Sigmoid colon (tissue), 7 donors: ENCODE results near the gene IL3RA. TPM values are rescaled to one million over a fixed set of nuclear protein-coding genes. Genes with fewer than 3 reads are reported as not detected.
"Not testable (repeated sequence)": the region's sequence is repeated elsewhere in the genome, so short reads cannot be mapped to it uniquely, and the experiment has no call there.

Experiments used
- DNase-seq: peaks from one replicate; pipeline ENCODE4 v3.0.0-alpha.2; 2019
- H3K27ac ChIP-seq, 4 donors: fragments of 200-600 bp; sonication (generic); one replicate each; pipeline ENCODE4 v1.5.1; 2016 to 2019; ENCODE audit warnings: mild to moderate bottlenecking in 1 of 4
- H3K27me3 ChIP-seq, 3 donors: fragments of 200-600 bp; sonication (generic); one replicate each; pipeline ENCODE4 v1.5.1; 2019; ENCODE audit warnings: mild to moderate bottlenecking in 1 of 3
- H3K36me3 ChIP-seq, 4 donors: fragments of 200-600 bp; sonication (generic); one replicate each; pipeline ENCODE4 v1.5.1; 2016 to 2019
- H3K4me1 ChIP-seq, 4 donors: fragments of 200-600 bp; sonication (generic); one replicate each; pipeline ENCODE4 v1.5.1; 2017 to 2019
- H3K4me3 ChIP-seq, 4 donors: fragments of 200-600 bp; sonication (generic); one replicate each; pipeline ENCODE4 v1.5.1; 2017 to 2019; ENCODE audit warnings: mild to moderate bottlenecking in 2 of 4, moderate library complexity in 1 of 4
- H3K9me3 ChIP-seq, 4 donors: fragments of 200-600 bp in 3 of 4; sonication (generic) in 3 of 4; one replicate each; pipeline versions ENCODE4 v1.5.1 to v1.6.1; 2013 to 2019
- CTCF ChIP-seq, 4 experiments: fragments of 450-650 bp in 3 of 4; fragments of 200-600 bp in 1 of 4; IDR thresholded peaks; one replicate each; pipeline ENCODE4 v1.5.1; 2016 to 2019; ENCODE audit warnings: antibody characterized with exemption in 4 of 4, mild to moderate bottlenecking in 3 of 4, moderate library complexity in 2 of 4
- EP300 ChIP-seq, 4 donors: sonication (generic); formaldehyde crosslinking; IDR thresholded peaks; one replicate each; pipeline ENCODE4 v1.6.1; 2017; ENCODE audit warnings: antibody characterized with exemption in 4 of 4
- POLR2A ChIP-seq, 2 donors: fragments of 450-650 bp; IDR thresholded peaks; one replicate each; pipeline ENCODE4 v1.6.1; 2016; ENCODE audit warnings: antibody characterized with exemption in 2 of 2, mild to moderate bottlenecking in 2 of 2, moderate library complexity in 2 of 2
- POLR2AphosphoS5 ChIP-seq, 4 donors: sonication (generic); formaldehyde crosslinking; IDR thresholded peaks; one replicate each; pipeline ENCODE4 v1.6.1; 2017; ENCODE audit warnings: antibody characterized with exemption in 4 of 4
- WGBS, 2 donors: extraction: QIAGEN DNeasy Blood & Tissue Kit; methylation state at CpG; one replicate each; pipeline ENCODE4 v1.1.7; 2013; 5-methylcytosine and 5-hydroxymethylcytosine counted together
- intact Hi-C: fragments of 100-400 bp; cut with DNase I; formaldehyde crosslinking; loops from one replicate; pipeline ENCODE4 v1.15.1; 2023
- polyA plus RNA-seq, 3 donors: library from polyadenylated mRNA; stranded (reverse); fragments of 200-250 nt; gene quantifications; one replicate each; pipeline ENCODE4 v1.2.3, GENCODE V29; 2013
- total RNA-seq, 4 donors: library from RNA; depleted of rRNA; stranded (reverse); fragments of >200 nt; gene quantifications; one replicate each; pipeline ENCODE4 v1.1.0, GENCODE V29; 2016
- donor health status: healthy with polysubstance abuse.
- donor health status: Bipolar disorder and iron deficiency.
- donor health status: healthy.

IL3RA gene
- total and polyA plus RNA-seq, 7 donors: 1.2 to 13.4 (median 5.6) TPM

- Histone ChIP-seq H3K4me1 (no peaks in the 10 kb centered on the region), H3K27me3 (no peaks in the 10 kb centered on the region), H3K36me3 (no peaks in the 10 kb centered on the region), H3K4me3 (no peak overlapping the region), H3K27ac (no peak overlapping the region), H3K9me3 (peaks cover 0 to 6% (median 1%) of the 10 kb centered on the region in 4 donors)
- WGBS, 2 donors: 91 to 93% methylated on average over 15 of the region's 15 CpGs
- no peak for DNase-seq
- TF ChIP-seq CTCF (IDR thresholded peaks at IDR 0.05) (no peak), POLR2A (IDR thresholded peaks at IDR 0.05) (no peak), POLR2AphosphoS5 (IDR thresholded peaks at IDR 0.05) (no peak), EP300 (IDR thresholded peaks at IDR 0.05) (no peak)
- intact Hi-C loops: no loop called here
Measured at GRCh38 chrX:1306909-1307625, 29.5 kb upstream of the IL3RA start.

- intact Hi-C loops: no loop called here
- Histone ChIP-seq H3K36me3 (no peaks in the 10 kb centered on the region), H3K27me3 (no peaks in the 10 kb centered on the region), H3K4me3 (no peak overlapping the region), H3K9me3 (peaks cover 0 to 6% (median 1%) of the 10 kb centered on the region in 4 donors), H3K4me1 (no peaks in the 10 kb centered on the region), H3K27ac (no peak overlapping the region)
- WGBS, 2 donors: 90 to 91% methylated on average over 10 of the region's 10 CpGs
- DNase-seq: no peak
- TF ChIP-seq POLR2A (IDR thresholded peaks at IDR 0.05) (no peak), CTCF (IDR thresholded peaks at IDR 0.05) (no peak), POLR2AphosphoS5 (IDR thresholded peaks at IDR 0.05) (no peak), EP300 (IDR thresholded peaks at IDR 0.05) (no peak)
Measured at GRCh38 chrX:1307626-1308340, 28.8 kb upstream of the IL3RA start.

- Histone ChIP-seq H3K27me3 (no peaks in the 10 kb centered on the region), H3K9me3 (peaks cover 0 to 6% (median 1%) of the 10 kb centered on the region in 4 donors), H3K27ac (no peak overlapping the region), H3K36me3 (no peaks in the 10 kb centered on the region), H3K4me3 (no peak overlapping the region), H3K4me1 (no peaks in the 10 kb centered on the region)
- TF ChIP-seq POLR2A (IDR thresholded peaks at IDR 0.05): no peak
- intact Hi-C loops: no loop called here
- no peak for DNase-seq
- 93 to 94% methylated on average over 8 of the region's 8 CpGs for WGBS, 2 donors
Measured at GRCh38 chrX:1308476-1308875, 28.1 kb upstream of the IL3RA start.

- H3K27ac ChIP-seq, DNase-seq, intact Hi-C loops, H3K4me1 ChIP-seq, H3K36me3 ChIP-seq, H3K4me3 ChIP-seq, H3K9me3 ChIP-seq, H3K27me3 ChIP-seq: not testable (repeated sequence)
- WGBS, 2 donors: 84 to 89% methylated on average over 12 of the region's 12 CpGs
Measured at GRCh38 chrX:1308917-1309316, 27.7 kb upstream of the IL3RA start.

GRCh38 chrX:1313788-1314187 lies 22.8 kb upstream of the IL3RA start:
- no peaks in the 10 kb centered on the region for H3K9me3 ChIP-seq
- intact Hi-C loops: no loop called here
- H3K36me3 ChIP-seq: no peaks in the 10 kb centered on the region
- no peak overlapping the region for H3K4me3 ChIP-seq
- 92 to 94% methylated on average over 7 of the region's 7 CpGs for WGBS, 2 donors
- no peak overlapping the region for H3K27ac ChIP-seq
- TF ChIP-seq POLR2AphosphoS5 (IDR thresholded peaks at IDR 0.05) (no peak), EP300 (IDR thresholded peaks at IDR 0.05) (no peak), POLR2A (IDR thresholded peaks at IDR 0.05) (no peak), CTCF (IDR thresholded peaks at IDR 0.05) (no peak)
- H3K27me3 ChIP-seq: no peaks in the 10 kb centered on the region
- no peaks in the 10 kb centered on the region for H3K4me1 ChIP-seq
- no peak for DNase-seq
